ENCODE data around the gene SWAP70. TPM values are rescaled to one million over a fixed set of nuclear protein-coding genes. Genes with fewer than 3 reads are reported as not detected.

Gene SWAP70
- total RNA-seq, 1 donor from 2014 or later: 50.1 TPM

DNA sequence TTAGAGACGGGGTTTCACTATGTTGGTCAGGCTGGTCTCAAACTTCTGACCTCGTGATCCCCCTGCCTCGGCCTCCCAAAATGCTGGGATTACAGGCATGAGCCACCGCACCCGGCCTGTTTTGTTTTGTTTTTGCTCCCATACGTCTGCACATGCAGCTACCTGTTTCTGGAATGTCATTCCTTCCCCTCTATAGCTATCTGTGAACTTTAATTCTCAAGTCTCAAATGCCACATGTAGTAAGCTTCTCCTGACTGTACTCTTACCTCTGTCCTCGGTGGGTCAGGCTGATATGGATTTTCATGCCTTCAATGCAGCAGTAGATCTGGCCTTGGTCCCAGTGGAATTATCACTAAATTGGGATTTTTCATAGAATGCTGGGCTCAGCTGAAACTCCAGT lies 12.4 kb upstream of the SWAP70 start:
- Histone ChIP-seq H3K9me3 (no peaks in the 10 kb centered on the region), H3K4me3 (no peak overlapping the region), H3K4me1 (peaks cover 13% of the 10 kb centered on the region), H3K27me3 (ENCODE audit: low read depth) (no peaks in the 10 kb centered on the region), H3K36me3 (no peaks in the 10 kb centered on the region), H3K27ac (peak overlapping the region; percentile 1)
- TF ChIP-seq, protein P1, sequence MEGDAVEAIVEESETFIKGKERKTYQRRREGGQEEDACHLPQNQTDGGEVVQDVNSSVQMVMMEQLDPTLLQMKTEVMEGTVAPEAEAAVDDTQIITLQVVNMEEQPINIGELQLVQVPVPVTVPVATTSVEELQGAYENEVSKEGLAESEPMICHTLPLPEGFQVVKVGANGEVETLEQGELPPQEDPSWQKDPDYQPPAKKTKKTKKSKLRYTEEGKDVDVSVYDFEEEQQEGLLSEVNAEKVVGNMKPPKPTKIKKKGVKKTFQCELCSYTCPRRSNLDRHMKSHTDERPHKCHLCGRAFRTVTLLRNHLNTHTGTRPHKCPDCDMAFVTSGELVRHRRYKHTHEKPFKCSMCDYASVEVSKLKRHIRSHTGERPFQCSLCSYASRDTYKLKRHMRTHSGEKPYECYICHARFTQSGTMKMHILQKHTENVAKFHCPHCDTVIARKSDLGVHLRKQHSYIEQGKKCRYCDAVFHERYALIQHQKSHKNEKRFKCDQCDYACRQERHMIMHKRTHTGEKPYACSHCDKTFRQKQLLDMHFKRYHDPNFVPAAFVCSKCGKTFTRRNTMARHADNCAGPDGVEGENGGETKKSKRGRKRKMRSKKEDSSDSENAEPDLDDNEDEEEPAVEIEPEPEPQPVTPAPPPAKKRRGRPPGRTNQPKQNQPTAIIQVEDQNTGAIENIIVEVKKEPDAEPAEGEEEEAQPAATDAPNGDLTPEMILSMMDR (IDR thresholded peaks at IDR 0.05): no peak
- intact Hi-C loops (cut with DNase I): no loop called here
- no peak for ATAC-seq
- no peak for DNase-seq

DNA sequence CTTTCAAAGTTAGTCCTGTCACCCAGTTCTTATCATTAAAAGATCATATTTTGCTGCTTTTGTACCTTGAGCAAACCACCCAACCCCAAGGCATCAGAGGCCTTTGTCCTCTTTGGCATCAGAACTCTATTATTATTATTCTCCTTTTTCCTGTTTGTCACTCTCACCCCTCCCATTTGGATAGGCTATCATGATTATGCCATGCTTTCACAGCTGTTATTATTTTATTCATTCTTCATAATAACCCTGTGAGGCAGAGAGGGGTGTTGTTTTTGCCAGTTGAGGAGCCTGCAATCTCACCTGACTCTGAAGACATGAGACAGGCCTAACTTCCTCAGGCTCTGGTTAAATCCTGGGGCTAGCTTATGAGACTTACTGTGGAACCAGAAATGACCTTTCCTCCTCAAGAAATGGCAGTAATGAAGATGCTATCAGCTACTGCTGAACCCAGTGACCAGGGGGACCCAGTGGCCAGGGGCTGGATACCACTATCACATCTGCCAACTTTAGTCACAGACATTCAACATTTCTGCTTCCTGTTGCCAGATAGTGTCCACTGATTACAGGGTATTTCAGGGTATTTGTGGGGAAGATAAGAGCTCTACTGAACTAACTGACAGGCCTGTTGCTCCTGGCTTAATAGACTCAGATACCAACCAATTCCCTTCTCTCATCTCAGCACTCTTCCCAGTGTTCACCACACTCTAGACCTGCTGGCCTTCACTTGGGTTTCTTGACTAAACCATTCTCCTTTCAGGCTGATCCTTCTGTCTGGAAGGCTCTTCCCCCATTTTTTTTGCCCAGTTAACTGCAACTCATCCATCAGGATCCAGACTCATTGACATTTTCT lies 11.8 kb upstream of the SWAP70 start:
- no peaks in the 10 kb centered on the region for H3K27me3 ChIP-seq (ENCODE audit: low read depth)
- peak overlapping the region; percentile 1 for H3K27ac ChIP-seq
- H3K4me1 ChIP-seq: peaks cover 13% of the 10 kb centered on the region
- ATAC-seq (peak in 1 of 2 donors; percentile 39), DNase-seq (no peak)
- TF ChIP-seq, protein P1 (IDR thresholded peaks at IDR 0.05): no peak
- H3K9me3 ChIP-seq: no peaks in the 10 kb centered on the region
- H3K4me3 ChIP-seq: no peak overlapping the region
- no peaks in the 10 kb centered on the region for H3K36me3 ChIP-seq
- intact Hi-C loops (cut with DNase I): no loop called here

DNA sequence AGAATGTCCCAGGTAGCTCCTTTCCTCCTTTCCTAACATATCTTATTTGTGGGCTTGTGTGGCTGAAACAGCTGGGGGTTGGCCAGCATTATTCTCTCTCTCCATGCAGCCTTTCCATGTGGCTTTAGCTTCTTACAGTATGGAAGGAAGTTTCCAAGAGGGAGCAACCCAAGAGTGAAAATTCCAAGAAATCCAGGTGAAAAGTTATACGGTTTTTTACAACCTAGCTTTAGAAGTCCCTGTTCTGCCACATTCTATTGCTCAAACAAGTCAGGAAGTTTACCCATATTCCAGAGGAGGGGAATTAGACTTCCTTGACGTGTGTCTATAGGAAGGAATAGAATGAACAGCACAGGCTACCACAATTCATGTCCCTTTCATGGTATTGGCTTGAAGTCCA lies 10.0 kb upstream of the SWAP70 start:
- no peak for ATAC-seq

DNA sequence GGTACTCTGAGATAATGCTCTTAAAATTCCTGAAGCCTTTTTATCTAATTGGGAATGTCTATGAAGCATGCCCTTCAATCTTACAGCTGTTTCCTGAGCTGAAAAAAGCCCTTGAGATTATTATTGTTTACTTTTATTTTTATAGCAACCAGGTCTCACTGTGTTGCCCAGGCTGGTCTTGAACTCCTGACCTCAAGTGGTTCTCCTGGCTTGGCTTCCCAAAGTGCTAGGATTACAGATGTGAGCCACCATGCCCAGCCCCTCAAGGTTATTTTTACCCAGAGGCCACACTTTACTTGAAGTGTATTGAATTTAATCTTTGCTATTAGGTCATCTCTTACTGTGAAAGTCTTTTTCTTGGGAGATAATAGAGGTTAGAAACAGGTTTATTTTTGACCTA lies 7.0 kb upstream of the SWAP70 start:
- no peaks in the 10 kb centered on the region for H3K27me3 ChIP-seq (ENCODE audit: low read depth)
- TF ChIP-seq, protein P1 (IDR thresholded peaks at IDR 0.05): no peak
- no peak overlapping the region for H3K4me3 ChIP-seq
- no peaks in the 10 kb centered on the region for H3K9me3 ChIP-seq
- H3K4me1 ChIP-seq: peaks cover 10% of the 10 kb centered on the region
- DNase-seq (no peak), ATAC-seq (peak in 1 of 2 donors; percentile 75)
- H3K27ac ChIP-seq: no peak overlapping the region
- H3K36me3 ChIP-seq: no peaks in the 10 kb centered on the region
- intact Hi-C loops (cut with DNase I): no loop called here

More for the DNA sequence above, 10.0 kb upstream of the SWAP70 start:
- H3K36me3 ChIP-seq: no peaks in the 10 kb centered on the region
- peaks cover 13% of the 10 kb centered on the region for H3K4me1 ChIP-seq
- H3K27me3 ChIP-seq (ENCODE audit: low read depth): no peaks in the 10 kb centered on the region
- TF ChIP-seq, protein P1 (IDR thresholded peaks at IDR 0.05): no peak
- DNase-seq: no peak
- no peaks in the 10 kb centered on the region for H3K9me3 ChIP-seq
- H3K27ac ChIP-seq: no peak overlapping the region
- no peak overlapping the region for H3K4me3 ChIP-seq
- intact Hi-C loops (cut with DNase I): no loop called here

DNA sequence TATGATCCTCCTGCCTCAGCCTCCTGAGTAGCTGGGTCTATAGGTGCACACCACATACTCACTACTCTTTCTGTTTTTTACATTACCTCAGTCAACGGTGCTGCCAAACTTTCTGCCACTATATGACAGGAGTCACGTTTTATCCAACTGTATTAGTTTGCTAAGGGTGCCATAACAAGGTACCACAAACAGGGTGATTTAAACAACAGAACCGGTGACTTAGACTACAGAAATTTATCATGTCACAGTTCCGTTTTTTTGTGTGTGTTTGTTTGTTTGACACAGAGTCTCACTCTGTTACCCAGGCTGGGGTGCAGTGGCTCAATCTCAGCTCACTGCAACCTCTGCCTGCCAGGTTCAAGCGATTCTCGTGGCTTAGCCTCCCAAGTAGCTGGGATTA lies 6.3 kb upstream of the SWAP70 start:
- TF ChIP-seq, protein P1 (IDR thresholded peaks at IDR 0.05): no peak
- no peak for DNase-seq
- Histone ChIP-seq H3K4me3 (no peak overlapping the region), H3K36me3 (no peaks in the 10 kb centered on the region), H3K4me1 (peaks cover 9% of the 10 kb centered on the region), H3K27me3 (ENCODE audit: low read depth) (no peaks in the 10 kb centered on the region), H3K9me3 (no peaks in the 10 kb centered on the region), H3K27ac (no peak overlapping the region)
- ATAC-seq: no peak
- intact Hi-C loops (cut with DNase I): no loop called here

Data from lower lobe of right lung (tissue), 2 donors.